OCI-LY7 (cell line): ENCODE data around the gene NGEF. TPM values are rescaled to one million over a fixed set of nuclear protein-coding genes. Genes with fewer than 3 reads are reported as not detected.

Experiments used
- BruUV-seq: library from RNA; stranded (reverse); fragments of 400-500 nt; replicated peaks from 2 replicates; lab custom pipeline; 2021; lab: Mats Ljungman, UMichigan
- CTCF ChIA-PET: fragments of 300-600 bp; sonication (Branson Sonifier 250); formaldehyde crosslinking; loops from one replicate; lab custom pipeline; 2022; ENCODE audit warnings: antibody characterized with exemption; ENCODE audit not compliant: unreplicated experiment; lab: Charles Lee
- POLR2A ChIA-PET: fragments of 300-600 bp; sonication (Branson Sonifier 250); formaldehyde crosslinking; loops from one replicate; lab custom pipeline; 2022; ENCODE audit warnings: antibody characterized with exemption; lab: Charles Lee
- DNase-seq: peaks from one replicate; pipeline ENCODE4 v3.0.0-alpha.2; 2015; ENCODE audit warnings: low spot score
- H2AFZ ChIP-seq: fragments of 200-600 bp; sonication (generic), shearing (Covaris generic); 2 replicates; pipeline ENCODE4 v1.6.1; 2014; ENCODE audit warnings: mild to moderate bottlenecking, antibody characterized with exemption, low read length, moderate library complexity
- H3K27ac ChIP-seq: fragments of 200-600 bp; sonication (generic); 2 replicates; pipeline ENCODE4 v1.5.1; 2014; ENCODE audit warnings: mixed run types, low read depth, mild to moderate bottlenecking, moderate library complexity, low read length, inconsistent platforms; ENCODE audit not compliant: poor library complexity, severe bottlenecking
- H3K36me3 ChIP-seq: fragments of 200-600 bp; sonication (generic); 2 replicates; pipeline ENCODE4 v1.6.1; 2014; ENCODE audit warnings: mild to moderate bottlenecking, antibody characterized with exemption, low read length, moderate library complexity, mixed read lengths; ENCODE audit not compliant: insufficient read depth
- H3K4me1 ChIP-seq: fragments of 200-600 bp; sonication (generic); 2 replicates; pipeline ENCODE4 v1.5.1; 2014; ENCODE audit warnings: mild to moderate bottlenecking, low read length; ENCODE audit not compliant: insufficient read depth, poor library complexity, severe bottlenecking
- H3K4me2 ChIP-seq: fragments of 200-600 bp; sonication (generic); 2 replicates; pipeline ENCODE4 v1.6.1; 2014; ENCODE audit warnings: mild to moderate bottlenecking, low read length
- H3K4me3 ChIP-seq: fragments of 200-600 bp; sonication (generic); 2 replicates; pipeline ENCODE4 v1.5.1; 2014; ENCODE audit warnings: mild to moderate bottlenecking, low read depth, low read length; ENCODE audit not compliant: poor library complexity, severe bottlenecking
- H3K79me2 ChIP-seq: fragments of 200-600 bp; sonication (generic); 2 replicates; pipeline ENCODE4 v1.6.1; 2016; ENCODE audit warnings: low read depth, mild to moderate bottlenecking, low read length, moderate library complexity, mixed read lengths; ENCODE audit not compliant: insufficient read depth
- H3K9me2 ChIP-seq: fragments of 200-600 bp; sonication (generic); 2 replicates; pipeline ENCODE4 v1.6.1; 2016; ENCODE audit warnings: mild to moderate bottlenecking, low read length, mixed read lengths; ENCODE audit not compliant: insufficient read depth
- H3K9me3 ChIP-seq: fragments of 200-600 bp; sonication (generic); 2 replicates; pipeline ENCODE4 v1.6.1; 2014; ENCODE audit warnings: mild to moderate bottlenecking, mixed run types, low read length, mixed read lengths
- H4K20me1 ChIP-seq: fragments of 200-600 bp; sonication (generic); 2 replicates; pipeline ENCODE4 v1.6.1; 2014; ENCODE audit warnings: mild to moderate bottlenecking, antibody characterized with exemption, low read length, moderate library complexity, mixed read lengths; ENCODE audit not compliant: insufficient read depth
- CTCF ChIP-seq: fragments of 200-600 bp; sonication (generic); conservative IDR thresholded peaks from 2 replicates; pipeline ENCODE4 v1.5.1; 2014; ENCODE audit warnings: mild to moderate bottlenecking, antibody characterized with exemption, low read length, moderate library complexity, mixed read lengths
- EZH2phosphoT487 ChIP-seq: fragments of 200-600 bp; sonication (generic); IDR thresholded peaks from 2 replicates; pipeline ENCODE4 v1.6.1; 2018; ENCODE audit warnings: low read depth, borderline replicate concordance, mild to moderate bottlenecking, mixed run types, antibody characterized with exemption, low read length, moderate library complexity, mixed read lengths
- intact Hi-C: fragments of 100-400 bp; cut with micrococcal nuclease; formaldehyde crosslinking; loops from one replicate; pipeline ENCODE4 v1.10.0; 2022; ENCODE audit not compliant: unreplicated experiment
- total RNA-seq, 2 experiments: library from RNA; depleted of rRNA in 1 of 2; stranded (reverse); fragments of >200 nt in 1 of 2; shearing (Covaris generic) in 1 of 2; gene quantifications; 2 replicates each; pipeline ENCODE4 v1.2.3, GENCODE V29; 2014 to 2022

NGEF gene
- total RNA-seq, 2 experiments from 2014 or later, result 0.82 TPM; not detected in 1

- POLR2A ChIA-PET, result interaction anchor here (0.6 to 0.7 kb wide), 3 partner anchors 8 to 195 kb away, joined by 3 to 7 read pairs (median 4); no protein-coding TSS in a partner anchor
Observed at GRCh38 chr2:233047206-233047605, 34.1 kb upstream of the NGEF start.

GRCh38 chr2:233044974-233045605, 32.0 kb upstream of the NGEF start:
- H3K9me3 ChIP-seq, result no peaks in the 10 kb centered on the region
- no peaks in the 10 kb centered on the region for H3K36me3 ChIP-seq
- DNase-seq, result no peak
- no peak overlapping the region for H3K27ac ChIP-seq
- no peak overlapping the region for H2AFZ ChIP-seq
- ChIA-PET POLR2A (interaction anchor here (0.6 kb wide), 2 partner anchors 124 to 196 kb away, joined by 3 to 4 read pairs; no protein-coding TSS in a partner anchor), CTCF (no interaction called here)
- H4K20me1 ChIP-seq, result no peaks in the 10 kb centered on the region
- no peaks in the 10 kb centered on the region for H3K4me1 ChIP-seq
- H3K4me3 ChIP-seq, result no peak overlapping the region
- TF ChIP-seq CTCF (no peak), EZH2phosphoT487 (no peak)
- intact Hi-C loops, result no loop called here
- no peak overlapping the region for H3K4me2 ChIP-seq
- no TSS peak for BruUV-seq
- H3K79me2 ChIP-seq, result no peaks in the 10 kb centered on the region
- no peaks in the 10 kb centered on the region for H3K9me2 ChIP-seq

More at GRCh38 chr2:233047206-233047605, 34.1 kb upstream of the NGEF start:
- H4K20me1 ChIP-seq, result no peaks in the 10 kb centered on the region
- no peaks in the 10 kb centered on the region for H3K9me3 ChIP-seq
- H3K27ac ChIP-seq, result no peak overlapping the region
- no peaks in the 10 kb centered on the region for H3K79me2 ChIP-seq
- CTCF ChIA-PET, result no interaction called here
- intact Hi-C loops, result no loop called here
- no peak overlapping the region for H3K4me3 ChIP-seq
- H3K36me3 ChIP-seq, result no peaks in the 10 kb centered on the region
- H3K4me1 ChIP-seq, result no peaks in the 10 kb centered on the region
- no peaks in the 10 kb centered on the region for H3K9me2 ChIP-seq
- DNase-seq, result no peak
- no TSS peak for BruUV-seq
- TF ChIP-seq CTCF (no peak), EZH2phosphoT487 (no peak)
- no peak overlapping the region for H2AFZ ChIP-seq
- H3K4me2 ChIP-seq, result no peak overlapping the region

- POLR2A ChIA-PET, result interaction anchor here (0.8 kb wide), 1 partner anchor 89 kb away, joined by 3 read pairs; no protein-coding TSS in a partner anchor
- BruUV-seq, result no TSS peak
- intact Hi-C loops, result no loop called here
Observed at GRCh38 chr2:233042549-233042948, 29.5 kb upstream of the NGEF start.

More at GRCh38 chr2:233042549-233042948, 29.5 kb upstream of the NGEF start:
- no peaks in the 10 kb centered on the region for H3K9me2 ChIP-seq
- DNase-seq, result no peak
- no peaks in the 10 kb centered on the region for H3K4me1 ChIP-seq
- no peaks in the 10 kb centered on the region for H4K20me1 ChIP-seq
- H3K4me3 ChIP-seq, result no peak overlapping the region
- H3K27ac ChIP-seq, result no peak overlapping the region
- H2AFZ ChIP-seq, result no peak overlapping the region
- no peak overlapping the region for H3K4me2 ChIP-seq
- TF ChIP-seq CTCF, result no peak
- TF ChIP-seq EZH2phosphoT487, result no peak
- H3K36me3 ChIP-seq, result no peaks in the 10 kb centered on the region
- CTCF ChIA-PET, result no interaction called here
- no peaks in the 10 kb centered on the region for H3K79me2 ChIP-seq
- H3K9me3 ChIP-seq, result no peaks in the 10 kb centered on the region
